ENCODE data around the gene IGFBP7. TPM values are rescaled to one million over a fixed set of nuclear protein-coding genes. Genes with fewer than 3 reads are reported as not detected.

Gene IGFBP7
- total and polyA plus RNA-seq, 8 donors = 49.4 to 324 (median 152) TPM

GRCh38 chr4:57044279-57044678 lies 65.9 kb downstream of the IGFBP7 start:
- Histone ChIP-seq H3K9me3 (no peaks in the 10 kb centered on the region), H3K27me3 (no peaks in the 10 kb centered on the region), H3K27ac (no peak overlapping the region), H3K36me3 (no peaks in the 10 kb centered on the region), H3K4me1 (no peaks in the 10 kb centered on the region), H3K4me3 (no peak overlapping the region)
- DNase-seq = no peak
- ATAC-seq = peak in 1 of 4 donors; percentile 21
- 68 to 78% methylated on average over 1 of the region's 1 CpG for WGBS, 2 donors
- intact Hi-C loops (cut with DNase I) = no loop called here
- no peak for TF ChIP-seq CTCF (IDR thresholded peaks at IDR 0.05)
- no peak for FAIRE-seq

GRCh38 chr4:57043347-57044251 lies 66.6 kb downstream of the IGFBP7 start:
- intact Hi-C loops (cut with DNase I) = no loop called here
- TF ChIP-seq CTCF (IDR thresholded peaks at IDR 0.05) = no peak
- peak in 1 of 6 donors; percentile 23 for DNase-seq
- Histone ChIP-seq H3K4me3 (no peak overlapping the region), H3K27ac (peak overlapping the region in 1 of 4 donors; percentile 14), H3K36me3 (no peaks in the 10 kb centered on the region), H3K27me3 (no peaks in the 10 kb centered on the region), H3K9me3 (no peaks in the 10 kb centered on the region), H3K4me1 (no peaks in the 10 kb centered on the region)
- FAIRE-seq = no peak
- 66 to 72% methylated on average over 6 of the region's 6 CpGs for WGBS, 2 donors
- peak in 3 of 4 donors; percentile 50 to 56 (median 54) for ATAC-seq

GRCh38 chr4:57042711-57043169 lies 67.4 kb downstream of the IGFBP7 start:
- 84% methylated on average over 5 of the region's 5 CpGs for WGBS, 2 donors
- peak in 3 of 4 donors; percentile 19 to 40 (median 24) for ATAC-seq
- intact Hi-C loops (cut with DNase I) = no loop called here
- H3K36me3 ChIP-seq = no peaks in the 10 kb centered on the region
- no peak for FAIRE-seq
- no peak overlapping the region for H3K4me3 ChIP-seq
- H3K4me1 ChIP-seq = no peaks in the 10 kb centered on the region
- H3K27me3 ChIP-seq = no peaks in the 10 kb centered on the region
- no peak for DNase-seq
- peak overlapping the region in 1 of 4 donors; percentile 26 for H3K27ac ChIP-seq
- no peak for TF ChIP-seq CTCF (IDR thresholded peaks at IDR 0.05)
- H3K9me3 ChIP-seq = no peaks in the 10 kb centered on the region

GRCh38 chr4:57041020-57041419 lies 69.2 kb downstream of the IGFBP7 start:
- H3K4me1 ChIP-seq = no peaks in the 10 kb centered on the region
- no peak overlapping the region for H3K4me3 ChIP-seq
- intact Hi-C loops (cut with DNase I) = no loop called here
- 79 to 81% methylated on average over 1 of the region's 1 CpG for WGBS, 2 donors
- no peak for TF ChIP-seq CTCF (IDR thresholded peaks at IDR 0.05)
- DNase-seq (no peak), ATAC-seq (no peak), FAIRE-seq (no peak)
- H3K36me3 ChIP-seq = no peaks in the 10 kb centered on the region
- H3K27ac ChIP-seq = no peak overlapping the region
- H3K9me3 ChIP-seq = no peaks in the 10 kb centered on the region
- H3K27me3 ChIP-seq = no peaks in the 10 kb centered on the region

- TF ChIP-seq CTCF (IDR thresholded peaks at IDR 0.05) = no peak
- WGBS, 2 donors = 50 to 59% methylated on average over 6 of the region's 6 CpGs
- Histone ChIP-seq H3K27me3 (no peaks in the 10 kb centered on the region), H3K9me3 (no peaks in the 10 kb centered on the region), H3K36me3 (no peaks in the 10 kb centered on the region), H3K4me1 (no peaks in the 10 kb centered on the region), H3K27ac (no peak overlapping the region), H3K4me3 (no peak overlapping the region)
- no peak for DNase-seq
- intact Hi-C loops (cut with DNase I) = no loop called here
- no peak for ATAC-seq
- FAIRE-seq = no peak
Measured at GRCh38 chr4:57040510-57040909, 69.7 kb downstream of the IGFBP7 start.

All from pancreas (tissue), 10 donors.